H1 (cell line): ENCODE results near the gene EPHA2. TPM values are rescaled to one million over a fixed set of nuclear protein-coding genes. Genes with fewer than 3 reads are reported as not detected.

Experiments
- CTCF ChIA-PET: fragments of 300-600 bp; sonication (Branson Sonifier 250); formaldehyde crosslinking; loops from one replicate; lab custom pipeline; 2021; ENCODE audit not compliant: partially characterized antibody; lab: Charles Lee
- POLR2A ChIA-PET: fragments of 300-600 bp; sonication (Branson Sonifier 250); formaldehyde crosslinking; loops from one replicate; lab custom pipeline; 2021; ENCODE audit warnings: inconsistent platforms; ENCODE audit not compliant: partially characterized antibody; lab: Charles Lee
- DNase-seq, 2 experiments: peaks; one replicate each; pipeline versions ENCODE4 v3.0.0 to v3.0.0-alpha.2; 2010 to 2022; ENCODE audit warnings: low spot score in 2 of 2, low read depth in 1 of 2, mixed read lengths in 1 of 2
- FAIRE-seq: peaks from 2 replicates; lab custom pipeline; 2011; peaks lifted over from hg19 to GRCh38; lab: Jason Lieb, UNC
- H2AFZ ChIP-seq: 2 replicates; pipeline ENCODE4 v1.8.1; 2012; ENCODE audit warnings: low read length, inconsistent platforms
- H2AK5ac ChIP-seq: 2 replicates; pipeline ENCODE4 v1.6.1; 2013; ENCODE audit warnings: low read depth, low read length
- H2BK120ac ChIP-seq: replicated peaks from 2 replicates; pipeline ENCODE3; 2013; ENCODE audit warnings: low read depth, low read length, inconsistent platforms
- H2BK12ac ChIP-seq: 2 replicates; pipeline ENCODE4 v1.6.1; 2013; ENCODE audit warnings: low read depth, low read length
- H2BK15ac ChIP-seq: 2 replicates; pipeline ENCODE4 v1.6.1; 2013; ENCODE audit warnings: low read length
- H2BK20ac ChIP-seq: 2 replicates; pipeline ENCODE4 v1.6.1; 2013; ENCODE audit warnings: low read length
- H2BK5ac ChIP-seq: 2 replicates; pipeline ENCODE4 v1.6.1; 2013; ENCODE audit warnings: low read depth, low read length
- H3K14ac ChIP-seq: 2 replicates; pipeline ENCODE4 v1.6.1; 2013; ENCODE audit warnings: inconsistent platforms; ENCODE audit not compliant: insufficient read length
- H3K18ac ChIP-seq: 2 replicates; pipeline ENCODE4 v1.6.1; 2013; ENCODE audit warnings: low read length; ENCODE audit errors: extremely low read depth
- H3K23ac ChIP-seq: 2 replicates; pipeline ENCODE4 v1.6.1; 2013; ENCODE audit warnings: inconsistent platforms; ENCODE audit not compliant: insufficient read length
- H3K23me2 ChIP-seq: 2 replicates; pipeline ENCODE4 v1.6.1; 2013; ENCODE audit warnings: low read depth, low read length
- H3K27ac ChIP-seq: 2 replicates; pipeline ENCODE4 v1.6.1; 2011; ENCODE audit warnings: low read depth, low read length, inconsistent platforms
- H3K27me3 ChIP-seq, 4 experiments: replicated peaks in 1 of 4; 1 replicate in 1 of 4; 2 replicates in 3 of 4; pipeline versions ENCODE4 v1.6.1 to v1.8.1; 2011 to 2013; ENCODE audit warnings: low read length in 3 of 4, mild to moderate bottlenecking in 3 of 4, inconsistent platforms in 2 of 4, mixed read lengths in 2 of 4, moderate library complexity in 1 of 4; ENCODE audit not compliant: control insufficient read depth in 3 of 4, insufficient read depth in 3 of 4; ENCODE audit errors: extremely low read depth in 1 of 4
- H3K36me3 ChIP-seq, 4 experiments: 2 replicates each; pipeline versions ENCODE4 v1.6.1 to v1.8.1; 2011 to 2013; ENCODE audit warnings: mild to moderate bottlenecking in 4 of 4, low read length in 3 of 4, moderate library complexity in 2 of 4, control low read depth in 1 of 4, inconsistent platforms in 1 of 4; ENCODE audit not compliant: insufficient read depth in 4 of 4, control insufficient read depth in 2 of 4
- H3K4ac ChIP-seq: replicated peaks from 2 replicates; pipeline ENCODE3; 2013; ENCODE audit warnings: low read length, low read depth, mixed read lengths, inconsistent platforms; ENCODE audit not compliant: insufficient read length
- H3K4me1 ChIP-seq, 4 experiments: replicated peaks in 1 of 4; 1 replicate in 1 of 4; 2 replicates in 3 of 4; pipeline versions ENCODE4 v1.6.1 to v1.8.1; 2011 to 2013; ENCODE audit warnings: low read length in 3 of 4, inconsistent platforms in 2 of 4, mixed read lengths in 1 of 4; ENCODE audit not compliant: insufficient read depth in 4 of 4, control insufficient read depth in 3 of 4
- H3K4me2 ChIP-seq, 2 experiments: 2 replicates each; pipeline versions ENCODE4 v1.6.1 to v1.8.1; 2011 to 2013; ENCODE audit warnings: low read depth in 2 of 2, low read length in 2 of 2, control low read depth in 1 of 2, inconsistent platforms in 1 of 2, mild to moderate bottlenecking in 1 of 2; ENCODE audit not compliant: insufficient read depth in 1 of 2
- H3K4me3 ChIP-seq, 4 experiments: fragments of 200-600, 300-600 bp in 1 of 4; sonication (generic), shearing (Covaris generic), sonication (Bioruptor Twin) in 1 of 4; 2 replicates each; pipeline versions ENCODE4 v1.5.1 to v1.8.1; 2011 to 2016; ENCODE audit warnings: low read length in 4 of 4, low read depth in 3 of 4, control low read depth in 2 of 4, inconsistent platforms in 2 of 4, mild to moderate bottlenecking in 2 of 4, mixed read lengths in 1 of 4, moderate library complexity in 1 of 4; ENCODE audit not compliant: insufficient read depth in 2 of 4; ENCODE audit errors: extremely low read depth in 1 of 4
- H3K56ac ChIP-seq: replicated peaks from 2 replicates; pipeline ENCODE3; 2013; ENCODE audit warnings: low read depth, mild to moderate bottlenecking, mixed read lengths, low read length, inconsistent platforms; ENCODE audit not compliant: insufficient read length
- H3K79me1 ChIP-seq: 2 replicates; pipeline ENCODE4 v1.6.1; 2013; ENCODE audit warnings: low read depth, low read length, control low read depth
- H3K79me2 ChIP-seq, 2 experiments: 2 replicates each; pipeline versions ENCODE4 v1.6.1 to v1.8.1; 2012 to 2013; ENCODE audit warnings: low read length in 2 of 2, mild to moderate bottlenecking in 2 of 2, inconsistent platforms in 1 of 2; ENCODE audit not compliant: insufficient read depth in 2 of 2, control insufficient read depth in 1 of 2
- H3K9ac ChIP-seq, 4 experiments: replicated peaks in 1 of 4; 1 replicate in 1 of 4; 2 replicates in 3 of 4; pipeline versions ENCODE4 v1.6.1 to v1.8.1; 2011 to 2013; ENCODE audit warnings: low read depth in 3 of 4, low read length in 3 of 4, control low read depth in 2 of 4, mild to moderate bottlenecking in 2 of 4, moderate library complexity in 2 of 4, inconsistent platforms in 1 of 4; ENCODE audit errors: extremely low read depth in 1 of 4
- H3K9me3 ChIP-seq, 2 experiments: 2 replicates each; pipeline versions ENCODE4 v1.6.1 to v1.8.1; 2012 to 2013; ENCODE audit warnings: mild to moderate bottlenecking in 2 of 2, moderate library complexity in 2 of 2, control low read depth in 1 of 2, inconsistent platforms in 1 of 2, low read depth in 1 of 2, low read length in 1 of 2, mixed read lengths in 1 of 2; ENCODE audit not compliant: insufficient read depth in 2 of 2
- H4K20me1 ChIP-seq, 2 experiments: replicated peaks in 1 of 2; 2 replicates each; pipeline versions ENCODE3 to v1.8.1; 2011 to 2013; ENCODE audit warnings: inconsistent platforms in 2 of 2, low read length in 2 of 2, mild to moderate bottlenecking in 1 of 2; ENCODE audit not compliant: insufficient read depth in 2 of 2, control insufficient read depth in 1 of 2
- H4K5ac ChIP-seq: 2 replicates; pipeline ENCODE4 v1.6.1; 2013; ENCODE audit warnings: low read length, low read depth, mixed read lengths, inconsistent platforms; ENCODE audit not compliant: insufficient read length
- H4K8ac ChIP-seq: 2 replicates; pipeline ENCODE4 v1.8.0; 2013; ENCODE audit warnings: mild to moderate bottlenecking, moderate library complexity, low read length, inconsistent platforms; ENCODE audit not compliant: insufficient read depth; ENCODE audit errors: extremely low read depth
- H4K91ac ChIP-seq: replicated peaks from 2 replicates; pipeline ENCODE3; 2013; ENCODE audit warnings: low read length, mixed read lengths, inconsistent platforms; ENCODE audit not compliant: insufficient read length
- ATF3 ChIP-seq: IDR thresholded peaks from 2 replicates; pipeline ENCODE4 v1.6.1; 2011; ENCODE audit warnings: low read depth, mild to moderate bottlenecking, low read length; ENCODE audit not compliant: insufficient read depth
- FOSL1 ChIP-seq: IDR thresholded peaks from 2 replicates; pipeline ENCODE4 v1.6.1; 2011; ENCODE audit warnings: mild to moderate bottlenecking, low read depth, low read length, moderate library complexity; ENCODE audit not compliant: insufficient read depth
- GTF2F1 ChIP-seq: IDR thresholded peaks from 2 replicates; pipeline ENCODE4 v1.6.1; 2012; ENCODE audit warnings: low read depth, low read length, improper control_type of control experiment, borderline replicate concordance
- MAX ChIP-seq: IDR thresholded peaks from 2 replicates; pipeline ENCODE4 v1.6.1; 2012; ENCODE audit warnings: inconsistent platforms
- SIN3A ChIP-seq, 2 experiments: IDR thresholded peaks in 1 of 2; conservative IDR thresholded peaks in 1 of 2; 2 replicates each; pipeline ENCODE4 v1.6.1; 2011 to 2012; ENCODE audit warnings: low read length in 2 of 2, improper control_type of control experiment in 1 of 2, low read depth in 1 of 2, mild to moderate bottlenecking in 1 of 2
- TAF7 ChIP-seq: optimal IDR thresholded peaks from 2 replicates; pipeline ENCODE3; 2011; ENCODE audit warnings: low read depth, mild to moderate bottlenecking, inconsistent platforms, low read length, moderate library complexity, borderline replicate concordance
- WGBS, 2 experiments: shearing (Covaris generic) in 1 of 2; methylation state at CpG; one replicate each; pipeline versions ENCODE4 v1.1.6 to v1.1.7; 2013 to 2015; ENCODE audit warnings: low lambda C conversion rate in 2 of 2, mixed read lengths in 2 of 2, inconsistent platforms in 1 of 2, low coverage in 1 of 2, missing lambda C conversion rate in 1 of 2; ENCODE audit not compliant: insufficient replicate concordance in 2 of 2, insufficient coverage in 1 of 2, insufficient read length in 1 of 2; ENCODE audit errors: extremely low coverage in 1 of 2, missing lambda C conversion rate in 1 of 2; 5-methylcytosine and 5-hydroxymethylcytosine counted together
- polyA plus RNA-seq, 7 experiments: library from polyadenylated mRNA; depleted of rRNA in 3 of 7; stranded (reverse) in 5 of 7; unstranded in 2 of 7; fragments of >200 nt in 5 of 7; fragments of 200-250 nt in 2 of 7; gene quantifications; 1 replicate in 5 of 7; 2 replicates in 1 of 7; 4 replicates in 1 of 7; pipeline versions ENCODE4 v1.2.1 to v1.2.3, GENCODE V29; 2011 to 2013; ENCODE audit warnings: missing spikeins in 2 of 7, mixed read lengths in 2 of 7
- total RNA-seq: library from RNA; stranded (reverse); fragmentation: NEBNext Ultra II Directional; extraction: Animal tissue kit (Norgen Biotek cat#: 25700); gene quantifications from 2 replicates; pipeline ENCODE4 v1.2.1, GENCODE V29; 2021

The EPHA2 gene
- total and polyA plus RNA-seq, 2 of the 8 experiments (the other 6 are each of a cell fraction or from before 2014, with no cell fraction given): 26.8 to 33.6 TPM

GRCh38 chr1:16177306-16177705 lies 21.4 kb upstream of the EPHA2 start:
- ChIA-PET CTCF (interaction anchor here (1.1 to 6.4 kb wide), 3 partner anchors 11 to 106 kb away, joined by 3 to 53 read pairs (median 5); no protein-coding TSS in a partner anchor), POLR2A (no interaction called here)
- no peak overlapping the region for H2BK120ac ChIP-seq
- H3K79me2 ChIP-seq: no peaks in the 10 kb centered on the region
- no peak overlapping the region for H3K23ac ChIP-seq
- H3K9ac ChIP-seq: no peak overlapping the region
- no peak overlapping the region for H3K18ac ChIP-seq
- H4K8ac ChIP-seq: no peak overlapping the region
- H3K9me3 ChIP-seq: no peaks in the 10 kb centered on the region
- 0 out of 2 replicates have a peak overlapping the region, but pooled peaks have one; percentile 8 for H2BK15ac ChIP-seq
- 91% methylated on average over 4 of the region's 4 CpGs; no CpG with 5 or more reads in 1 of the 2 experiments for WGBS, 2 experiments
- H3K27me3 ChIP-seq: no peaks in the 10 kb centered on the region
- no peak overlapping the region for H3K14ac ChIP-seq
- no peak overlapping the region for H3K27ac ChIP-seq
- 0 out of 2 replicates have a peak overlapping the region, but pooled peaks have one; percentile 28 for H2BK5ac ChIP-seq
- no peak overlapping the region for H2AFZ ChIP-seq
- H2BK12ac ChIP-seq: 0 out of 2 replicates have a peak overlapping the region, but pooled peaks have one; percentile 43
- H2AK5ac ChIP-seq: no peak overlapping the region
- no peak overlapping the region for H3K4me2 ChIP-seq
- FAIRE-seq (no peak), DNase-seq (no peak)
- H3K79me1 ChIP-seq: no peaks in the 10 kb centered on the region
- peaks cover 2 to 19% (median 14%) of the 10 kb centered on the region in 4 experiments for H3K4me1 ChIP-seq
- TF ChIP-seq FOSL1 (no peak), TAF7 (no peak), SIN3A (conservative IDR thresholded peaks at IDR 0.05 in 1 of 2, IDR thresholded peaks at IDR 0.05 in 1 of 2; ENCODE audit: low read depth in 1 of 2, low read length in 2 of 2) (no peak), GTF2F1 (no peak), ATF3 (no peak), MAX (no peak)
- H4K5ac ChIP-seq: no peak overlapping the region
- no peaks in the 10 kb centered on the region for H4K20me1 ChIP-seq
- H3K23me2 ChIP-seq: no peaks in the 10 kb centered on the region
- H4K91ac ChIP-seq: no peak overlapping the region
- no peak overlapping the region for H3K4me3 ChIP-seq
- H2BK20ac ChIP-seq: no peak overlapping the region; the same call in 1 of the 2 replicates
- no peak overlapping the region for H3K4ac ChIP-seq
- H3K56ac ChIP-seq: no peak overlapping the region
- no peaks in the 10 kb centered on the region for H3K36me3 ChIP-seq
